Measurements from ENCODE around the gene CWH43. TPM values are rescaled to one million over a fixed set of nuclear protein-coding genes. Genes with fewer than 3 reads are reported as not detected.

The CWH43 gene
- total and polyA plus RNA-seq, 9 of the 15 experiments (the other 6 are each of a cell fraction or from before 2014, with no cell fraction given): not detected

GRCh38 chr4:49032440-49033161 lies 46.5 kb downstream of the CWH43 start (continued):
- TF ChIP-seq REST (IDR thresholded peaks at IDR 0.05; ENCODE audit: borderline replicate concordance) (peak; percentile 88), REST (CRISPR knock-in tag; IDR thresholded peaks at IDR 0.05; ENCODE audit: low read depth) (no peak), CC2D1A (IDR thresholded peaks at IDR 0.05) (peak; percentile 50; the same call in 1 of the 2 replicates), MTF1 (CRISPR knock-in tag; IDR thresholded peaks at IDR 0.05; ENCODE audit: borderline replicate concordance) (no peak), FOXP1 (CRISPR knock-in tag; IDR thresholded peaks at IDR 0.05) (no peak)
- TF ChIP-seq, protein P1, sequence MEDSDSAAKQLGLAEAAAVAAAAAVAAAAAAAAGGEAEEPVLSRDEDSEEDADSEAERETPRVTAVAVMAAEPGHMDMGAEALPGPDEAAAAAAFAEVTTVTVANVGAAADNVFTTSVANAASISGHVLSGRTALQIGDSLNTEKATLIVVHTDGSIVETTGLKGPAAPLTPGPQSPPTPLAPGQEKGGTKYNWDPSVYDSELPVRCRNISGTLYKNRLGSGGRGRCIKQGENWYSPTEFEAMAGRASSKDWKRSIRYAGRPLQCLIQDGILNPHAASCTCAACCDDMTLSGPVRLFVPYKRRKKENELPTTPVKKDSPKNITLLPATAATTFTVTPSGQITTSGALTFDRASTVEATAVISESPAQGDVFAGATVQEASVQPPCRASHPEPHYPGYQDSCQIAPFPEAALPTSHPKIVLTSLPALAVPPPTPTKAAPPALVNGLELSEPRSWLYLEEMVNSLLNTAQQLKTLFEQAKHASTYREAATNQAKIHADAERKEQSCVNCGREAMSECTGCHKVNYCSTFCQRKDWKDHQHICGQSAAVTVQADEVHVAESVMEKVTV (CRISPR knock-in tag; IDR thresholded peaks at IDR 0.05): peak; percentile 67
